Osteoblast (primary cell): Measurements from ENCODE around the gene REPS1. TPM values are rescaled to one million over a fixed set of nuclear protein-coding genes. Genes with fewer than 3 reads are reported as not detected.

Experiments
- DNase-seq: peaks from one replicate; pipeline ENCODE4 v3.0.0; 2011; ENCODE audit warnings: low spot score, mixed read lengths; ENCODE audit not compliant: insufficient read length; ENCODE audit errors: missing footprints
- H2AFZ ChIP-seq: 2 replicates; pipeline ENCODE4 v1.6.0; 2011; ENCODE audit warnings: mild to moderate bottlenecking, low read length
- H3K27ac ChIP-seq: 2 replicates; pipeline ENCODE4 v1.5.1; 2011; ENCODE audit warnings: mild to moderate bottlenecking, low read depth, low read length, moderate library complexity
- H3K27me3 ChIP-seq: 2 replicates; pipeline ENCODE4 v1.6.0; 2012; ENCODE audit warnings: mild to moderate bottlenecking, control low read depth, inconsistent platforms, low read length, moderate library complexity; ENCODE audit not compliant: insufficient read depth
- H3K36me3 ChIP-seq: 2 replicates; pipeline ENCODE4 v1.5.1; 2011; ENCODE audit warnings: mild to moderate bottlenecking, low read length, control low read depth, moderate library complexity; ENCODE audit not compliant: insufficient read depth
- H3K4me1 ChIP-seq: 2 replicates; pipeline ENCODE4 v1.5.1; 2011; ENCODE audit warnings: mild to moderate bottlenecking, low read length, control low read depth, moderate library complexity; ENCODE audit not compliant: insufficient read depth
- H3K4me2 ChIP-seq: 2 replicates; pipeline ENCODE4 v1.6.0; 2011; ENCODE audit warnings: mild to moderate bottlenecking, low read length; ENCODE audit not compliant: insufficient read depth
- H3K4me3 ChIP-seq: fragments of 200-600 bp; sonication (generic); 3 replicates; pipeline ENCODE4 v1.5.1; 2012; ENCODE audit warnings: mild to moderate bottlenecking, low read length, inconsistent platforms; ENCODE audit not compliant: insufficient read depth
- H3K79me2 ChIP-seq: 2 replicates; pipeline ENCODE4 v1.6.0; 2012; ENCODE audit warnings: mild to moderate bottlenecking, low read length, control low read depth, inconsistent platforms; ENCODE audit not compliant: insufficient read depth
- H3K9me3 ChIP-seq: 2 replicates; pipeline ENCODE4 v1.5.1; 2011; ENCODE audit warnings: low read depth, low read length, control low read depth
- H4K20me1 ChIP-seq: 2 replicates; pipeline ENCODE4 v1.6.0; 2012; ENCODE audit warnings: mild to moderate bottlenecking, low read length, control low read depth; ENCODE audit not compliant: insufficient read depth
- total RNA-seq: library from RNA; depleted of rRNA; stranded (reverse); fragments of >200 nt; gene quantifications from 2 replicates; pipeline ENCODE4 v1.2.3, GENCODE V29; 2012
- TF ChIP-seq, protein P1 (sequence below): IDR thresholded peaks from 2 replicates; pipeline ENCODE4 v1.5.1; 2011; ENCODE audit warnings: mild to moderate bottlenecking, low read depth, low read length, moderate library complexity; ENCODE audit errors: extremely low read depth

The REPS1 gene
- total RNA-seq, 1 donor, result 43.1 TPM

DNA sequence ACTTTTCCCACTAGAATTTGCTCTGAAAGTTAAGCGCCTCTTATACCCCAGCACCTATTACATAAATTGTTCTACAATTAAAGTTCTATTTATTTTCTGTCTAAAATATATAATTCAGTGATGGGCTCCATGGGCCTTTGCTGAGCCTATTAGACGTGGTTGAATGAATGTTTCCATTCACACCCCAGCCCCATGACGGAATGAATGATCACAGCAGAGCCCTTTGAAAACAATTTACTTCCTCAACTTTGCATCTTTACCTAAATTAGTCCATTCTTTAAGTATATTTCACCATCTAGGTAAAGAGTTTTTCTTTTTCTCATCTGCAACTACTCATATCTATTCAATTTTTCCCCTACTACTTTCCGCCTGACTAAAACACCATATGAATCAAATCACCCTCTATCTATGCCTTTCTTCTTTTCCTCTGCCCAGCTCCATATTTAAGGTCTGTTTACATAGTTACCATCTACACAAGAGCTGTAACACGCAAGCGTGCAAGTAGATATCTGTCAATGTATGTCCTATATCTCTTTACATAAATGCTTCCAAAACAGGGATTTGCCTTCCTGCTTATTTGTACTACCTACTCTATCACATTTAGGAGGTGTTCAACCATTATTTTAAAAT lies 122.5 kb downstream of the REPS1 start:
- TF ChIP-seq, protein P1, sequence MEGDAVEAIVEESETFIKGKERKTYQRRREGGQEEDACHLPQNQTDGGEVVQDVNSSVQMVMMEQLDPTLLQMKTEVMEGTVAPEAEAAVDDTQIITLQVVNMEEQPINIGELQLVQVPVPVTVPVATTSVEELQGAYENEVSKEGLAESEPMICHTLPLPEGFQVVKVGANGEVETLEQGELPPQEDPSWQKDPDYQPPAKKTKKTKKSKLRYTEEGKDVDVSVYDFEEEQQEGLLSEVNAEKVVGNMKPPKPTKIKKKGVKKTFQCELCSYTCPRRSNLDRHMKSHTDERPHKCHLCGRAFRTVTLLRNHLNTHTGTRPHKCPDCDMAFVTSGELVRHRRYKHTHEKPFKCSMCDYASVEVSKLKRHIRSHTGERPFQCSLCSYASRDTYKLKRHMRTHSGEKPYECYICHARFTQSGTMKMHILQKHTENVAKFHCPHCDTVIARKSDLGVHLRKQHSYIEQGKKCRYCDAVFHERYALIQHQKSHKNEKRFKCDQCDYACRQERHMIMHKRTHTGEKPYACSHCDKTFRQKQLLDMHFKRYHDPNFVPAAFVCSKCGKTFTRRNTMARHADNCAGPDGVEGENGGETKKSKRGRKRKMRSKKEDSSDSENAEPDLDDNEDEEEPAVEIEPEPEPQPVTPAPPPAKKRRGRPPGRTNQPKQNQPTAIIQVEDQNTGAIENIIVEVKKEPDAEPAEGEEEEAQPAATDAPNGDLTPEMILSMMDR, result no peak

DNA sequence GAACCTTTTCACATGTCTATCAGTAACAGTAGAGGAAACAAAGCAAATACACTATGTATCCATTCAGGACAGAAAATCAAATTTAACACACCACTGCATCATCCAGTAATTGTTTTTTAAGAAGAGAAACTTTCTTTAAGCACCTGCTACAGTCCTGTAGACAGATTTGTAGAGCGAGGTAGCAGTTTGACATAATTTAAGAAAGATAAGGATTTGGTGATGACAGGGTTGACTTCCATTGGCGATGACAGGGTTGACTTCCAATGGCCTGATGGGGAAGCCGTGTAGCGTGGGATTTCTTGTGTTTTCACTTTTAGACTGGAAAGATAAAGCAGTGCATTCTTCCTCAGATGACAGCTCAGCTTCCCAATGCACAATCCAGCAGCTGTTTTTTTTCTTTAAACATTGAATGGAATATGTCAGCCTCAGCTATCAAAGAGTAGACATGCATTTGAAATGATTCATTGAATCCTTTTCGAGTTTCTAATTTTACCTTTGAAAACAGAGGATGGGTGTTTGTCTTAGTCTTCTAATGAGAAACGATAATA lies 123.6 kb downstream of the REPS1 start:
- Histone ChIP-seq H3K27ac (no peak overlapping the region), H4K20me1 (no peaks in the 10 kb centered on the region), H3K4me3 (no peak overlapping the region), H3K79me2 (no peaks in the 10 kb centered on the region), H3K27me3 (no peaks in the 10 kb centered on the region), H3K36me3 (no peaks in the 10 kb centered on the region), H3K4me2 (no peak overlapping the region), H3K9me3 (no peaks in the 10 kb centered on the region), H3K4me1 (no peaks in the 10 kb centered on the region), H2AFZ (no peak overlapping the region)
- TF ChIP-seq, protein P1, result no peak
- no peak for DNase-seq

More for the DNA sequence above, 122.5 kb downstream of the REPS1 start:
- Histone ChIP-seq H3K4me3 (no peak overlapping the region), H3K27me3 (no peaks in the 10 kb centered on the region), H3K27ac (no peak overlapping the region), H3K79me2 (no peaks in the 10 kb centered on the region), H4K20me1 (no peaks in the 10 kb centered on the region), H3K4me2 (no peak overlapping the region), H3K36me3 (no peaks in the 10 kb centered on the region), H3K9me3 (no peaks in the 10 kb centered on the region), H3K4me1 (no peaks in the 10 kb centered on the region), H2AFZ (no peak overlapping the region)
- DNase-seq, result no peak

DNA sequence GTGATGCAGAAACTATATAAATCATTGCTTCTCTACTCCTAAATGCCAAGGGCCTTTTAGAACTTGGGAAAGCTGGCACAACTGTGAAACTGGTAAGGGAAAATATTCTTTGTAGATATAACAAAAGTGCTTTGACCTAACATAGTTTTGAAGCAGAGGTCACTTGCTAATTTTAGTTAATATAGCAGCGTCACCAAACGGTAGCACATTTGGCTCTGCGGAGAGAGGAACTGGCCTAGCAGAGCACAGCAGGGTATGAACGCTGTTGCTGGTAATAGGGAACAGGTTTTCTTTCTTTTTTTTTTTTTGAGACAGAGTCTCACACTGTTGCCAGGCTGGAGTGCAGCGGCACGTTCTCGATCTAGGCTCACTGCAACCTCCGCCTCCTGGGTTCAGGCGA lies 124.7 kb downstream of the REPS1 start:
- H3K4me3 ChIP-seq, result no peak overlapping the region
- H2AFZ ChIP-seq, result no peak overlapping the region
- TF ChIP-seq, protein P1, result no peak
- no peaks in the 10 kb centered on the region for H3K9me3 ChIP-seq
- H3K36me3 ChIP-seq, result no peaks in the 10 kb centered on the region
- H3K79me2 ChIP-seq, result no peaks in the 10 kb centered on the region
- H3K27ac ChIP-seq, result no peak overlapping the region
- H3K27me3 ChIP-seq, result no peaks in the 10 kb centered on the region
- no peak for DNase-seq
- no peak overlapping the region for H3K4me2 ChIP-seq
- H4K20me1 ChIP-seq, result no peaks in the 10 kb centered on the region
- no peaks in the 10 kb centered on the region for H3K4me1 ChIP-seq

DNA sequence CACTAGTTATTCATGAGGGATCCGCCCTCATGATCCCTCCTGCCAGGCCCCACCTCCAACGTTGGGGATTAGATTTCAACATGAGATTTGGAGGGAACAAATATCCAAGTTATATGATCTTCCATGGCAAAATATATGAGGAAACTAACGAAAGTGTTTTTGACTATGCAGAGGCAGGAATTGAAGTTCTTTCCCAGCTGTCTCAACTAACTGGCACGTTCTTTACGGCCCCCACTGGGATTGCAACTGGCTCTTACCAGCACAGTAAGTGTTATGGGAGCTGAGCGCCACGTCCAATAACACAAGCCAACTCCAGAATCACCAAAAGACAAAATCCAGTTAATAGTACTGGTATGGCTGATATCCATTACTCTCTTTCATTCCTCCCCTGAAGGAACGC lies 125.6 kb downstream of the REPS1 start:
- Histone ChIP-seq H3K27ac (no peak overlapping the region), H2AFZ (no peak overlapping the region), H3K4me2 (no peak overlapping the region), H3K36me3 (no peaks in the 10 kb centered on the region), H3K27me3 (no peaks in the 10 kb centered on the region), H3K79me2 (no peaks in the 10 kb centered on the region), H3K4me3 (no peak overlapping the region), H3K4me1 (no peaks in the 10 kb centered on the region), H3K9me3 (no peaks in the 10 kb centered on the region), H4K20me1 (no peaks in the 10 kb centered on the region)
- TF ChIP-seq, protein P1, result no peak
- DNase-seq, result no peak
